Activated CD8-positive, alpha-beta memory T cell treated with anti-CD3 and anti-CD28 coated beads, Interleukin-2, amount 50 U/mL, for 1 hour (primary cell): ENCODE measurements around the gene SYNE1.

Source experiments
- DNase-seq: peaks from one replicate; pipeline ENCODE4 v3.0.0-alpha.2; 2020; ENCODE audit errors: extremely low read depth

The SYNE1 gene

GRCh38 chr6:152184917-152185574 lies 452.1 kb downstream of the SYNE1 start:
- no peak for DNase-seq

- DNase-seq = no peak
Observed at GRCh38 chr6:152184573-152184916, 452.6 kb downstream of the SYNE1 start.

GRCh38 chr6:152180601-152181000 lies 456.6 kb downstream of the SYNE1 start:
- no peak for DNase-seq

GRCh38 chr6:152176268-152176667 lies 460.9 kb downstream of the SYNE1 start:
- no peak for DNase-seq

GRCh38 chr6:152173957-152174356 lies 463.2 kb downstream of the SYNE1 start:
- DNase-seq = no peak

GRCh38 chr6:152173321-152173720 lies 463.8 kb downstream of the SYNE1 start:
- DNase-seq = no peak

- DNase-seq = no peak
Observed at GRCh38 chr6:152170702-152171667, 466.2 kb downstream of the SYNE1 start.

GRCh38 chr6:152170313-152170701 lies 466.9 kb downstream of the SYNE1 start:
- no peak for DNase-seq

GRCh38 chr6:152167641-152168603 lies 469.2 kb downstream of the SYNE1 start:
- no peak for DNase-seq

- no peak for DNase-seq
Observed at GRCh38 chr6:152166897-152167296, 470.3 kb downstream of the SYNE1 start.

- no peak for DNase-seq
Observed at GRCh38 chr6:152166497-152166896, 470.7 kb downstream of the SYNE1 start.

GRCh38 chr6:152164957-152165356 lies 472.2 kb downstream of the SYNE1 start:
- DNase-seq = no peak

- no peak for DNase-seq
Observed at GRCh38 chr6:152161501-152161900, 475.7 kb downstream of the SYNE1 start.

- DNase-seq = no peak
Observed at GRCh38 chr6:152160346-152160745, 476.8 kb downstream of the SYNE1 start.

GRCh38 chr6:152155792-152156191 lies 481.4 kb downstream of the SYNE1 start:
- no peak for DNase-seq

- no peak for DNase-seq
Observed at GRCh38 chr6:152154559-152155356, 482.4 kb downstream of the SYNE1 start.

- DNase-seq = no peak
Observed at GRCh38 chr6:152151920-152152319, 485.2 kb downstream of the SYNE1 start.

- DNase-seq = no peak
Observed at GRCh38 chr6:152150196-152150595, 487.0 kb downstream of the SYNE1 start.

- no peak for DNase-seq
Observed at GRCh38 chr6:152148412-152148811, 488.8 kb downstream of the SYNE1 start.

GRCh38 chr6:152147269-152147668 lies 489.9 kb downstream of the SYNE1 start:
- no peak for DNase-seq

GRCh38 chr6:152146385-152146784 lies 490.8 kb downstream of the SYNE1 start:
- DNase-seq = no peak
